HAP-1 (cell line): ENCODE results near the gene CLTB.

Experiments
- DNase-seq, 2 experiments: peaks; one replicate each; pipeline ENCODE4 v3.0.0-alpha.2; 2016 to 2020; ENCODE audit warnings: low spot score in 2 of 2
- H3K27me3 ChIP-seq: fragments of 250-450 bp; sonication (Bioruptor Pico); 2 replicates; pipeline ENCODE4 v1.5.1; 2020; ENCODE audit warnings: low read depth, mild to moderate bottlenecking, moderate library complexity
- H3K36me3 ChIP-seq: fragments of 250-450 bp; sonication (Bioruptor Pico); replicated peaks from 2 replicates; pipeline ENCODE4 v1.5.1; 2020; ENCODE audit warnings: mild to moderate bottlenecking
- H3K4me1 ChIP-seq: fragments of 250-450 bp; sonication (Bioruptor Pico); 2 replicates; pipeline ENCODE4 v1.5.1; 2020; ENCODE audit warnings: mild to moderate bottlenecking
- H3K4me3 ChIP-seq: fragments of 250-450 bp; sonication (Bioruptor Pico); 2 replicates; pipeline ENCODE4 v1.5.1; 2020; ENCODE audit warnings: mild to moderate bottlenecking, moderate library complexity
- H3K9me3 ChIP-seq: fragments of 250-450 bp; sonication (Bioruptor Pico); 2 replicates; pipeline ENCODE4 v1.5.1; 2020; ENCODE audit warnings: mild to moderate bottlenecking, moderate library complexity
- in situ Hi-C: fragments of 300-500 bp; cut with MboI; formaldehyde crosslinking; loops from 3 replicates; pipeline ENCODE4 v1.14.3; 2020; ENCODE audit warnings: low sequenced_read_pairs, inconsistent platforms, mixed read lengths

CLTB gene

GRCh38 chr5:176441921-176442323 lies 25.6 kb upstream of the CLTB start:
- in situ Hi-C loops, result no loop called here
- DNase-seq, result peak in 1 of 2 experiments; percentile 23
- no peaks in the 10 kb centered on the region for H3K36me3 ChIP-seq
- no peaks in the 10 kb centered on the region for H3K9me3 ChIP-seq
- H3K4me1 ChIP-seq, result peaks cover 26% of the 10 kb centered on the region
- no peak overlapping the region for H3K4me3 ChIP-seq
- no peaks in the 10 kb centered on the region for H3K27me3 ChIP-seq

GRCh38 chr5:176440927-176441706 lies 24.8 kb upstream of the CLTB start:
- Histone ChIP-seq H3K9me3 (no peaks in the 10 kb centered on the region), H3K27me3 (no peaks in the 10 kb centered on the region), H3K4me1 (peaks cover 32% of the 10 kb centered on the region), H3K4me3 (no peak overlapping the region), H3K36me3 (no peaks in the 10 kb centered on the region)
- peak in 1 of 2 experiments; percentile 53 for DNase-seq
- in situ Hi-C loops, result no loop called here

- no peak for DNase-seq
- Histone ChIP-seq H3K4me3 (no peak overlapping the region), H3K36me3 (no peaks in the 10 kb centered on the region), H3K27me3 (no peaks in the 10 kb centered on the region), H3K4me1 (peaks cover 32% of the 10 kb centered on the region), H3K9me3 (no peaks in the 10 kb centered on the region)
- in situ Hi-C loops, result no loop called here
These were observed 22.8 kb upstream of the CLTB start for GRCh38 chr5:176438959-176439757.

GRCh38 chr5:176436656-176437055 lies 20.3 kb upstream of the CLTB start:
- in situ Hi-C loops, result no loop called here
- no peak overlapping the region for H3K4me3 ChIP-seq
- no peaks in the 10 kb centered on the region for H3K9me3 ChIP-seq
- H3K4me1 ChIP-seq, result peaks cover 20% of the 10 kb centered on the region
- no peaks in the 10 kb centered on the region for H3K36me3 ChIP-seq
- no peak for DNase-seq
- H3K27me3 ChIP-seq, result no peaks in the 10 kb centered on the region

GRCh38 chr5:176432707-176433106 lies 16.4 kb upstream of the CLTB start:
- no peaks in the 10 kb centered on the region for H3K9me3 ChIP-seq
- no peaks in the 10 kb centered on the region for H3K36me3 ChIP-seq
- DNase-seq, result no peak
- H3K27me3 ChIP-seq, result no peaks in the 10 kb centered on the region
- H3K4me1 ChIP-seq, result peaks cover 7% of the 10 kb centered on the region
- in situ Hi-C loops, result no loop called here
- H3K4me3 ChIP-seq, result no peak overlapping the region

GRCh38 chr5:176429972-176430371 lies 13.6 kb upstream of the CLTB start:
- DNase-seq, result no peak
- no peak overlapping the region for H3K4me3 ChIP-seq
- in situ Hi-C loops, result no loop called here
- peaks cover 13% of the 10 kb centered on the region for H3K4me1 ChIP-seq
- H3K27me3 ChIP-seq, result no peaks in the 10 kb centered on the region
- H3K9me3 ChIP-seq, result no peaks in the 10 kb centered on the region
- H3K36me3 ChIP-seq, result no peaks in the 10 kb centered on the region

- no peaks in the 10 kb centered on the region for H3K36me3 ChIP-seq
- DNase-seq, result no peak
- H3K4me1 ChIP-seq, result peaks cover 13% of the 10 kb centered on the region
- H3K4me3 ChIP-seq, result no peak overlapping the region
- in situ Hi-C loops, result no loop called here
- H3K27me3 ChIP-seq, result no peaks in the 10 kb centered on the region
- no peaks in the 10 kb centered on the region for H3K9me3 ChIP-seq
These were observed 11.6 kb upstream of the CLTB start for GRCh38 chr5:176427971-176428370.

GRCh38 chr5:176426876-176427275 lies 10.5 kb upstream of the CLTB start:
- in situ Hi-C loops, result no loop called here
- no peaks in the 10 kb centered on the region for H3K27me3 ChIP-seq

GRCh38 chr5:176425791-176426190 lies 9.5 kb upstream of the CLTB start:
- in situ Hi-C loops, result no loop called here
- Histone ChIP-seq H3K36me3 (no peaks in the 10 kb centered on the region), H3K9me3 (peaks cover 4% of the 10 kb centered on the region), H3K4me3 (no peak overlapping the region), H3K4me1 (peaks cover 13% of the 10 kb centered on the region), H3K27me3 (no peaks in the 10 kb centered on the region)
- DNase-seq, result peak in 1 of 2 experiments; percentile 47

More at GRCh38 chr5:176426876-176427275, 10.5 kb upstream of the CLTB start:
- no peak overlapping the region for H3K4me3 ChIP-seq
- peaks cover 13% of the 10 kb centered on the region for H3K4me1 ChIP-seq
- DNase-seq, result no peak
- no peaks in the 10 kb centered on the region for H3K9me3 ChIP-seq
- no peaks in the 10 kb centered on the region for H3K36me3 ChIP-seq

- Histone ChIP-seq H3K36me3 (no peaks in the 10 kb centered on the region), H3K9me3 (peaks cover 8% of the 10 kb centered on the region), H3K4me1 (peaks cover 13% of the 10 kb centered on the region), H3K4me3 (no peak overlapping the region), H3K27me3 (no peaks in the 10 kb centered on the region)
- no peak for DNase-seq
- in situ Hi-C loops, result no loop called here
These were observed 8.8 kb upstream of the CLTB start for GRCh38 chr5:176425138-176425537.

- peaks cover 8% of the 10 kb centered on the region for H3K9me3 ChIP-seq
- H3K4me3 ChIP-seq, result no peak overlapping the region
- in situ Hi-C loops, result no loop called here
- no peaks in the 10 kb centered on the region for H3K27me3 ChIP-seq
- H3K36me3 ChIP-seq, result no peaks in the 10 kb centered on the region
- peaks cover 13% of the 10 kb centered on the region for H3K4me1 ChIP-seq
- DNase-seq, result no peak
These were observed 7.8 kb upstream of the CLTB start for GRCh38 chr5:176424181-176424580.

- H3K4me3 ChIP-seq, result no peak overlapping the region
- DNase-seq, result peak in 1 of 2 experiments; percentile 4
- no peaks in the 10 kb centered on the region for H3K36me3 ChIP-seq
- no peaks in the 10 kb centered on the region for H3K27me3 ChIP-seq
- H3K9me3 ChIP-seq, result peaks cover 8% of the 10 kb centered on the region
- in situ Hi-C loops, result no loop called here
- peaks cover 16% of the 10 kb centered on the region for H3K4me1 ChIP-seq
These were observed 4.7 kb upstream of the CLTB start for GRCh38 chr5:176420972-176421544.

GRCh38 chr5:176420086-176420485 lies 3.7 kb upstream of the CLTB start:
- H3K27me3 ChIP-seq, result no peaks in the 10 kb centered on the region
- DNase-seq, result no peak
- no peaks in the 10 kb centered on the region for H3K36me3 ChIP-seq
- in situ Hi-C loops, result no loop called here
- H3K4me3 ChIP-seq, result no peak overlapping the region
- peaks cover 7% of the 10 kb centered on the region for H3K4me1 ChIP-seq
- H3K9me3 ChIP-seq, result peaks cover 8% of the 10 kb centered on the region

GRCh38 chr5:176418251-176418650 lies 1.9 kb upstream of the CLTB start:
- Histone ChIP-seq H3K36me3 (0 out of 2 replicates have a peak, but pooled peaks cover 2% of the 10 kb centered on the region), H3K4me1 (peaks cover 10% of the 10 kb centered on the region), H3K9me3 (peaks cover 8% of the 10 kb centered on the region), H3K27me3 (no peaks in the 10 kb centered on the region), H3K4me3 (no peak overlapping the region)
- no peak for DNase-seq
- in situ Hi-C loops, result loop anchor here (10.0 kb wide), 1 partner anchor 127 kb away; the partner anchor contains the start of gene CDHR2
